Cardiac muscle cell (in vitro differentiated cells and primary cell): ENCODE results near the gene NCCRP1. TPM values are rescaled to one million over a fixed set of nuclear protein-coding genes. Genes with fewer than 3 reads are reported as not detected.

ENCODE experiments used
- DNase-seq, 2 donors: peaks; one replicate each; pipeline versions ENCODE4 v3.0.0 to v3.0.0-alpha.2; 2010 to 2017; ENCODE audit warnings: low read depth in 1 of 2, low spot score in 1 of 2
- H3K27ac ChIP-seq: fragments of 200-600 bp; sonication (generic); 2 replicates; pipeline ENCODE4 v1.5.1; 2016
- H3K27me3 ChIP-seq: fragments of 200-600 bp; sonication (generic); 2 replicates; pipeline ENCODE4 v1.6.0; 2016; ENCODE audit warnings: control low read depth
- H3K36me3 ChIP-seq: fragments of 200-600 bp; sonication (generic); 2 replicates; pipeline ENCODE4 v1.5.1; 2016; ENCODE audit warnings: control low read depth
- H3K4me1 ChIP-seq: fragments of 200-600 bp; sonication (generic); 2 replicates; pipeline ENCODE4 v1.8.1; 2017; ENCODE audit warnings: low read depth, mild to moderate bottlenecking, mixed run types
- H3K4me3 ChIP-seq: fragments of 200-600 bp; sonication (generic); 2 replicates; pipeline ENCODE4 v1.5.1; 2016; ENCODE audit warnings: mild to moderate bottlenecking
- H3K9me3 ChIP-seq: fragments of 200-600 bp; sonication (generic); 2 replicates; pipeline ENCODE4 v1.5.1; 2017; ENCODE audit warnings: low read depth, mild to moderate bottlenecking, control low read depth
- CTCF ChIP-seq: IDR thresholded peaks from 2 replicates; pipeline ENCODE4 v1.5.1; 2012; ENCODE audit warnings: low read depth, mild to moderate bottlenecking, low read length
- polyA plus RNA-seq: library from polyadenylated mRNA; unstranded; fragments of >200 nt; fragmentation: Nextera tagmentation; extraction: Ambion mirVana; gene quantifications from 2 replicates; pipeline ENCODE4 v1.2.1, GENCODE V29; 2016
- total RNA-seq: library from RNA; depleted of rRNA; stranded (reverse); fragments of >200 nt; gene quantifications from 2 replicates; pipeline ENCODE4 v1.2.3, GENCODE V29; 2016

NCCRP1 gene
- total and polyA plus RNA-seq, 2 experiments from 2014 or later: 10.0 to 16.1 TPM

- peaks cover 13% of the 10 kb centered on the region for H3K4me1 ChIP-seq
- H3K27me3 ChIP-seq: no peaks in the 10 kb centered on the region
- no peaks in the 10 kb centered on the region for H3K9me3 ChIP-seq
- DNase-seq: no peak
- H3K36me3 ChIP-seq: peaks cover 2% of the 10 kb centered on the region
- H3K4me3 ChIP-seq: no peak overlapping the region
- TF ChIP-seq CTCF: no peak
- no peak overlapping the region for H3K27ac ChIP-seq
These were observed 17.0 kb upstream of the NCCRP1 start for GRCh38 chr19:39179754-39180153.

GRCh38 chr19:39180749-39181148 lies 16.0 kb upstream of the NCCRP1 start:
- no peaks in the 10 kb centered on the region for H3K27me3 ChIP-seq
- no peak for TF ChIP-seq CTCF
- peaks cover 2% of the 10 kb centered on the region for H3K36me3 ChIP-seq
- H3K4me3 ChIP-seq: no peak overlapping the region
- no peak for DNase-seq
- H3K9me3 ChIP-seq: no peaks in the 10 kb centered on the region
- H3K4me1 ChIP-seq: peaks cover 5% of the 10 kb centered on the region
- no peak overlapping the region for H3K27ac ChIP-seq

- TF ChIP-seq CTCF: no peak
- Histone ChIP-seq H3K27ac (peak overlapping the region; percentile 16), H3K4me3 (no peak overlapping the region), H3K4me1 (no peaks in the 10 kb centered on the region), H3K9me3 (no peaks in the 10 kb centered on the region), H3K27me3 (no peaks in the 10 kb centered on the region), H3K36me3 (peaks cover 2% of the 10 kb centered on the region)
- DNase-seq: no peak
These were observed 15.1 kb upstream of the NCCRP1 start for GRCh38 chr19:39181500-39182173.

GRCh38 chr19:39182174-39182505 lies 14.6 kb upstream of the NCCRP1 start:
- peaks cover 2% of the 10 kb centered on the region for H3K36me3 ChIP-seq
- no peaks in the 10 kb centered on the region for H3K4me1 ChIP-seq
- no peak for TF ChIP-seq CTCF
- no peak for DNase-seq
- no peak overlapping the region for H3K4me3 ChIP-seq
- no peaks in the 10 kb centered on the region for H3K27me3 ChIP-seq
- H3K27ac ChIP-seq: peak overlapping the region; percentile 16
- no peaks in the 10 kb centered on the region for H3K9me3 ChIP-seq

- no peak overlapping the region for H3K4me3 ChIP-seq
- H3K27me3 ChIP-seq: no peaks in the 10 kb centered on the region
- no peak for DNase-seq
- no peak overlapping the region for H3K27ac ChIP-seq
- no peak for TF ChIP-seq CTCF
- H3K9me3 ChIP-seq: no peaks in the 10 kb centered on the region
- H3K36me3 ChIP-seq: peaks cover 2% of the 10 kb centered on the region
- peaks cover 3% of the 10 kb centered on the region for H3K4me1 ChIP-seq
These were observed 13.7 kb upstream of the NCCRP1 start for GRCh38 chr19:39183104-39183503.

GRCh38 chr19:39186391-39186790 lies 10.4 kb upstream of the NCCRP1 start:
- Histone ChIP-seq H3K27me3 (no peaks in the 10 kb centered on the region), H3K27ac (no peak overlapping the region), H3K4me1 (peaks cover 3% of the 10 kb centered on the region), H3K36me3 (no peaks in the 10 kb centered on the region), H3K9me3 (no peaks in the 10 kb centered on the region), H3K4me3 (no peak overlapping the region)
- TF ChIP-seq CTCF: no peak
- DNase-seq: no peak
